B cell (primary cell): ENCODE measurements around the gene MARCKS. TPM values are rescaled to one million over a fixed set of nuclear protein-coding genes. Genes with fewer than 3 reads are reported as not detected.

ENCODE experiments used
- ATAC-seq: fragments of 200-7000 bp; cut with Tn5 transposase; one replicate; pipeline ENCODE4 v1.10.0; 2021; ENCODE audit warnings: low read depth, mild to moderate bottlenecking, moderate number of reproducible peaks, moderate library complexity
- CTCF ChIA-PET: fragments of 350-600 bp; sonication (Branson Sonifier 250); formaldehyde crosslinking; loops from one replicate; lab custom pipeline; 2021; ENCODE audit warnings: antibody characterized with exemption, inconsistent platforms; lab: Charles Lee
- POLR2A ChIA-PET: fragments of 350-600 bp; sonication (Branson Sonifier 250); formaldehyde crosslinking; loops from one replicate; lab custom pipeline; 2021; ENCODE audit warnings: antibody characterized with exemption; lab: Charles Lee
- DNase-seq: peaks from one replicate; pipeline ENCODE4 v3.0.0; 2013
- H2AFZ ChIP-seq: 2 replicates; pipeline ENCODE4 v1.6.1; 2012; ENCODE audit warnings: mild to moderate bottlenecking, low read depth, low read length; ENCODE audit not compliant: insufficient read depth, poor library complexity, severe bottlenecking
- H3K27ac ChIP-seq, 2 donors: 1 replicate in 1 of 2; 2 replicates in 1 of 2; pipeline ENCODE4 v1.5.1; 2012 to 2013; ENCODE audit warnings: low read length in 2 of 2, mild to moderate bottlenecking in 2 of 2, moderate library complexity in 1 of 2
- H3K27me3 ChIP-seq, 4 experiments: fragments of 200-600 bp in 1 of 4; sonication (generic) in 1 of 4; replicated peaks in 1 of 4; 1 replicate in 2 of 4; 2 replicates in 2 of 4; pipeline versions ENCODE4 v1.6.1 to v1.7.0; 2013 to 2016; ENCODE audit warnings: low read length in 3 of 4, mild to moderate bottlenecking in 2 of 4, mixed read lengths in 1 of 4, moderate library complexity in 1 of 4; ENCODE audit not compliant: insufficient read depth in 4 of 4, control insufficient read depth in 3 of 4; ENCODE audit errors: control extremely low read depth in 1 of 4
- H3K36me3 ChIP-seq, 2 experiments: replicated peaks in 1 of 2; 1 replicate in 1 of 2; 2 replicates in 1 of 2; pipeline versions ENCODE4 v1.6.1 to v1.7.1; 2013; ENCODE audit warnings: low read length in 1 of 2; ENCODE audit not compliant: insufficient read depth in 2 of 2, control insufficient read depth in 1 of 2; ENCODE audit errors: control extremely low read depth in 1 of 2, extremely low read depth in 1 of 2
- H3K4me1 ChIP-seq, 2 donors: fragments of 200-600 bp in 1 of 2; sonication (generic) in 1 of 2; 1 replicate in 1 of 2; 2 replicates in 1 of 2; pipeline versions ENCODE4 v1.5.1 to v1.6.1; 2013 to 2017; ENCODE audit warnings: low read length in 2 of 2; ENCODE audit not compliant: control insufficient read depth in 2 of 2, insufficient read depth in 2 of 2
- H3K4me2 ChIP-seq: replicated peaks from 2 replicates; pipeline ENCODE3; 2012; ENCODE audit warnings: mild to moderate bottlenecking, low read depth, low read length; ENCODE audit not compliant: poor library complexity, severe bottlenecking
- H3K4me3 ChIP-seq, 5 experiments: fragments of 200-600 bp in 1 of 5; sonication (generic) in 1 of 5; 1 replicate in 3 of 5; 2 replicates in 2 of 5; pipeline versions ENCODE4 v1.5.1 to v1.7.0; 2011 to 2016; ENCODE audit warnings: low read length in 4 of 5, mild to moderate bottlenecking in 4 of 5, low read depth in 2 of 5, control low read depth in 1 of 5, moderate library complexity in 1 of 5; ENCODE audit not compliant: insufficient read depth in 1 of 5; ENCODE audit errors: control extremely low read depth in 1 of 5, extremely low read depth in 1 of 5
- H3K79me2 ChIP-seq: fragments of 200-600 bp; sonication (generic); one replicate; pipeline ENCODE4 v1.6.0; 2016; ENCODE audit warnings: low read length; ENCODE audit not compliant: control insufficient read depth, insufficient read depth
- H3K9ac ChIP-seq: fragments of 200-600 bp; sonication (generic); 2 replicates; pipeline ENCODE4 v1.6.1; 2017; ENCODE audit warnings: mild to moderate bottlenecking, low read length, moderate library complexity
- H3K9me3 ChIP-seq, 3 donors: one replicate each; pipeline versions ENCODE4 v1.6.1 to v1.7.1; 2013; ENCODE audit warnings: low read length in 2 of 3; ENCODE audit not compliant: control insufficient read depth in 2 of 3, insufficient read depth in 1 of 3; ENCODE audit errors: control extremely low read depth in 1 of 3
- H4K20me1 ChIP-seq: 2 replicates; pipeline ENCODE4 v1.6.0; 2012; ENCODE audit warnings: mild to moderate bottlenecking, low read length; ENCODE audit not compliant: insufficient read depth, control insufficient read depth, poor library complexity, severe bottlenecking
- H3K27ac Mint-ChIP-seq: one replicate; pipeline ENCODE4 v1.8.0; 2021; ENCODE audit warnings: mixed read lengths
- H3K27me3 Mint-ChIP-seq: one replicate; pipeline ENCODE4 v1.8.0; 2021; ENCODE audit warnings: mixed read lengths
- H3K4me1 Mint-ChIP-seq: one replicate; pipeline ENCODE4 v1.8.0; 2021; ENCODE audit warnings: mixed read lengths
- H3K4me3 Mint-ChIP-seq: one replicate; pipeline ENCODE4 v1.8.0; 2021; ENCODE audit warnings: mixed read lengths
- H3K9me3 Mint-ChIP-seq: one replicate; pipeline ENCODE4 v1.8.0; 2022; ENCODE audit warnings: mixed read lengths; ENCODE audit not compliant: insufficient read depth
- EZH2 ChIP-seq: IDR thresholded peaks from 2 replicates; pipeline ENCODE4 v1.6.1; 2012; ENCODE audit warnings: borderline replicate concordance, low read depth, mild to moderate bottlenecking, moderate library complexity, low read length; ENCODE audit not compliant: insufficient read depth, poor library complexity, severe bottlenecking
- WGBS: methylation state at CpG from one replicate; pipeline ENCODE4 v1.1.5; 2013; ENCODE audit warnings: missing lambda C conversion rate; ENCODE audit not compliant: insufficient coverage; 5-methylcytosine and 5-hydroxymethylcytosine counted together
- intact Hi-C: fragments of 100-400 bp; cut with micrococcal nuclease; formaldehyde crosslinking; loops from one replicate; pipeline ENCODE4 v1.10.0; 2022
- polyA plus RNA-seq: library from polyadenylated mRNA; depleted of rRNA; stranded (reverse); fragments of >200 nt; gene quantifications from 2 replicates; pipeline ENCODE4 v1.2.3, GENCODE V29; 2012
- total RNA-seq, 2 donors: library from RNA; stranded (reverse); fragments of 120-200 nt in 1 of 2; gene quantifications; 1 replicate in 1 of 2; 2 replicates in 1 of 2; pipeline versions ENCODE4 v1.2.3 to v1.2.4, GENCODE V29; 2013 to 2022
- TF ChIP-seq, protein P1 (sequence below): fragments of 200-600 bp; IDR thresholded peaks from one replicate; pipeline ENCODE4 v1.8.0; 2022; ENCODE audit warnings: antibody characterized with exemption, mild to moderate bottlenecking

MARCKS gene
- total and polyA plus RNA-seq, 2 donors (not counting 1 experiment from before 2014, with no cell fraction given): 15.4 to 58.6 TPM

GRCh38 chr6:113884011-113884410, 26.9 kb downstream of the MARCKS start:
- POLR2A ChIA-PET: no interaction called here
- Histone ChIP-seq H3K79me2 (no peaks in the 10 kb centered on the region), H3K4me2 (no peak overlapping the region), H4K20me1 (no peaks in the 10 kb centered on the region), H3K36me3 (no peaks in the 10 kb centered on the region), H3K4me1 (no peaks in the 10 kb centered on the region), H3K9ac (no peak overlapping the region), H3K4me3 (no peak overlapping the region), H2AFZ (no peak overlapping the region), H3K27ac (no peak overlapping the region), H3K27me3 (no peaks in the 10 kb centered on the region), H3K9me3 (no peaks in the 10 kb centered on the region)
- no peak for DNase-seq
- no peak overlapping the region for H3K4me3 Mint-ChIP-seq
- CTCF ChIA-PET: interaction anchor here (2.1 to 2.4 kb wide), 2 partner anchors 1105 to 1704 kb away, joined by 5 to 7 read pairs; no protein-coding TSS in a partner anchor
- intact Hi-C loops: no loop called here
- no peaks in the 10 kb centered on the region for H3K9me3 Mint-ChIP-seq
- 96% methylated on average over 2 of the region's 2 CpGs for WGBS
- no peak for ATAC-seq
- peaks cover 3% of the 10 kb centered on the region for H3K4me1 Mint-ChIP-seq
- H3K27ac Mint-ChIP-seq: no peak overlapping the region
- TF ChIP-seq EZH2: no peak
- TF ChIP-seq, protein P1, sequence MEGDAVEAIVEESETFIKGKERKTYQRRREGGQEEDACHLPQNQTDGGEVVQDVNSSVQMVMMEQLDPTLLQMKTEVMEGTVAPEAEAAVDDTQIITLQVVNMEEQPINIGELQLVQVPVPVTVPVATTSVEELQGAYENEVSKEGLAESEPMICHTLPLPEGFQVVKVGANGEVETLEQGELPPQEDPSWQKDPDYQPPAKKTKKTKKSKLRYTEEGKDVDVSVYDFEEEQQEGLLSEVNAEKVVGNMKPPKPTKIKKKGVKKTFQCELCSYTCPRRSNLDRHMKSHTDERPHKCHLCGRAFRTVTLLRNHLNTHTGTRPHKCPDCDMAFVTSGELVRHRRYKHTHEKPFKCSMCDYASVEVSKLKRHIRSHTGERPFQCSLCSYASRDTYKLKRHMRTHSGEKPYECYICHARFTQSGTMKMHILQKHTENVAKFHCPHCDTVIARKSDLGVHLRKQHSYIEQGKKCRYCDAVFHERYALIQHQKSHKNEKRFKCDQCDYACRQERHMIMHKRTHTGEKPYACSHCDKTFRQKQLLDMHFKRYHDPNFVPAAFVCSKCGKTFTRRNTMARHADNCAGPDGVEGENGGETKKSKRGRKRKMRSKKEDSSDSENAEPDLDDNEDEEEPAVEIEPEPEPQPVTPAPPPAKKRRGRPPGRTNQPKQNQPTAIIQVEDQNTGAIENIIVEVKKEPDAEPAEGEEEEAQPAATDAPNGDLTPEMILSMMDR: no peak
- no peaks in the 10 kb centered on the region for H3K27me3 Mint-ChIP-seq

- no peak overlapping the region for H2AFZ ChIP-seq
- intact Hi-C loops: no loop called here
- H3K4me1 ChIP-seq: no peaks in the 10 kb centered on the region
- CTCF ChIA-PET: no interaction called here
- no peak for TF ChIP-seq EZH2
- DNase-seq (no peak), ATAC-seq (no peak)
- no peaks in the 10 kb centered on the region for H3K9me3 Mint-ChIP-seq
- no peak overlapping the region for H3K4me3 ChIP-seq
- H3K27me3 ChIP-seq: no peaks in the 10 kb centered on the region
- no peak overlapping the region for H3K9ac ChIP-seq
- H3K36me3 ChIP-seq: no peaks in the 10 kb centered on the region
- H3K27ac Mint-ChIP-seq: no peak overlapping the region
- H3K4me1 Mint-ChIP-seq: no peaks in the 10 kb centered on the region
- WGBS: no CpG with 5 or more reads among the region's 1 CpG
- H3K27me3 Mint-ChIP-seq: no peaks in the 10 kb centered on the region
- POLR2A ChIA-PET: no interaction called here
- H3K4me2 ChIP-seq: no peak overlapping the region
- no peaks in the 10 kb centered on the region for H3K79me2 ChIP-seq
- no peak overlapping the region for H3K4me3 Mint-ChIP-seq
- no peaks in the 10 kb centered on the region for H4K20me1 ChIP-seq
- H3K27ac ChIP-seq: no peak overlapping the region
- no peaks in the 10 kb centered on the region for H3K9me3 ChIP-seq
Observed at GRCh38 chr6:113886512-113886911, 29.4 kb downstream of the MARCKS start.
